ENCODE data around the gene SEPTIN8.

The SEPTIN8 gene

GRCh38 chr5:132825033-132825833 is 48.2 kb upstream of the SEPTIN8 start:
- Histone ChIP-seq H3K27me3 (ENCODE audit: insufficient read depth, low read depth) (no peaks in the 10 kb centered on the region), H4K20me1 (ENCODE audit: insufficient read depth) (no peaks in the 10 kb centered on the region), H3K36me3 (ENCODE audit: insufficient read depth) (no peaks in the 10 kb centered on the region), H3K79me2 (ENCODE audit: insufficient read depth, low read depth) (no peaks in the 10 kb centered on the region), H3K27ac (no peak overlapping the region), H3K4me2 (no peak overlapping the region), H3K9ac (no peak overlapping the region), H2AFZ (ENCODE audit: low read depth) (no peak overlapping the region), H3K4me3 (IDR thresholded peaks at IDR 0.05; ENCODE audit: insufficient read depth, low read depth, low read length) (no peak overlapping the region), H3K4me1 (ENCODE audit: low read depth, poor library complexity, severe bottlenecking) (peaks cover 5% of the 10 kb centered on the region)
- no peak for TF ChIP-seq CTCF (conservative IDR thresholded peaks at IDR 0.05; ENCODE audit: low read depth, low read length)

GRCh38 chr5:132824426-132824825 is 47.4 kb upstream of the SEPTIN8 start:
- H3K27me3 ChIP-seq (ENCODE audit: insufficient read depth, low read depth), result no peaks in the 10 kb centered on the region
- H3K27ac ChIP-seq, result no peak overlapping the region
- peaks cover 4% of the 10 kb centered on the region for H3K4me1 ChIP-seq (ENCODE audit: low read depth, poor library complexity, severe bottlenecking)
- H3K4me3 ChIP-seq (IDR thresholded peaks at IDR 0.05; ENCODE audit: insufficient read depth, low read depth, low read length), result no peak overlapping the region
- H3K9ac ChIP-seq, result no peak overlapping the region
- H3K79me2 ChIP-seq (ENCODE audit: insufficient read depth, low read depth), result no peaks in the 10 kb centered on the region
- TF ChIP-seq CTCF (conservative IDR thresholded peaks at IDR 0.05; ENCODE audit: low read depth, low read length), result no peak
- no peak overlapping the region for H2AFZ ChIP-seq (ENCODE audit: low read depth)
- no peaks in the 10 kb centered on the region for H4K20me1 ChIP-seq (ENCODE audit: insufficient read depth)
- H3K4me2 ChIP-seq, result no peak overlapping the region
- no peaks in the 10 kb centered on the region for H3K36me3 ChIP-seq (ENCODE audit: insufficient read depth)

GRCh38 chr5:132823481-132824050 is 46.5 kb upstream of the SEPTIN8 start:
- no peak overlapping the region for H3K4me2 ChIP-seq
- no peak overlapping the region for H3K4me3 ChIP-seq (IDR thresholded peaks at IDR 0.05; ENCODE audit: insufficient read depth, low read depth, low read length)
- no peak for TF ChIP-seq CTCF (conservative IDR thresholded peaks at IDR 0.05; ENCODE audit: low read depth, low read length)
- H3K27me3 ChIP-seq (ENCODE audit: insufficient read depth, low read depth), result no peaks in the 10 kb centered on the region
- no peak overlapping the region for H2AFZ ChIP-seq (ENCODE audit: low read depth)
- H3K27ac ChIP-seq, result no peak overlapping the region
- H3K4me1 ChIP-seq (ENCODE audit: low read depth, poor library complexity, severe bottlenecking), result peaks cover 3% of the 10 kb centered on the region
- no peak overlapping the region for H3K9ac ChIP-seq
- no peaks in the 10 kb centered on the region for H3K36me3 ChIP-seq (ENCODE audit: insufficient read depth)
- no peaks in the 10 kb centered on the region for H4K20me1 ChIP-seq (ENCODE audit: insufficient read depth)
- no peaks in the 10 kb centered on the region for H3K79me2 ChIP-seq (ENCODE audit: insufficient read depth, low read depth)

- Histone ChIP-seq H3K9ac (no peak overlapping the region), H3K4me3 (IDR thresholded peaks at IDR 0.05; ENCODE audit: insufficient read depth, low read depth, low read length) (no peak overlapping the region), H3K27me3 (ENCODE audit: insufficient read depth, low read depth) (no peaks in the 10 kb centered on the region)
Observed at GRCh38 chr5:132822650-132823480, 45.8 kb upstream of the SEPTIN8 start.

More at GRCh38 chr5:132822650-132823480, 45.8 kb upstream of the SEPTIN8 start:
- TF ChIP-seq CTCF (conservative IDR thresholded peaks at IDR 0.05; ENCODE audit: low read depth, low read length), result no peak
- Histone ChIP-seq H3K4me2 (no peak overlapping the region), H3K79me2 (ENCODE audit: insufficient read depth, low read depth) (no peaks in the 10 kb centered on the region), H4K20me1 (ENCODE audit: insufficient read depth) (no peaks in the 10 kb centered on the region), H3K4me1 (ENCODE audit: low read depth, poor library complexity, severe bottlenecking) (peaks cover 3% of the 10 kb centered on the region), H3K36me3 (ENCODE audit: insufficient read depth) (no peaks in the 10 kb centered on the region), H2AFZ (ENCODE audit: low read depth) (no peak overlapping the region), H3K27ac (no peak overlapping the region)
